ENCODE measurements around the gene HNRNPF. TPM values are rescaled to one million over a fixed set of nuclear protein-coding genes. Genes with fewer than 3 reads are reported as not detected.

Gene HNRNPF
- total and polyA plus RNA-seq, 2 of the 4 experiments (the other 2 are of a cell fraction) = 169 to 207 TPM

GRCh38 chr10:43403911-43404703, 4.9 kb downstream of the HNRNPF start (continued):
- TF ChIP-seq, protein P1, sequence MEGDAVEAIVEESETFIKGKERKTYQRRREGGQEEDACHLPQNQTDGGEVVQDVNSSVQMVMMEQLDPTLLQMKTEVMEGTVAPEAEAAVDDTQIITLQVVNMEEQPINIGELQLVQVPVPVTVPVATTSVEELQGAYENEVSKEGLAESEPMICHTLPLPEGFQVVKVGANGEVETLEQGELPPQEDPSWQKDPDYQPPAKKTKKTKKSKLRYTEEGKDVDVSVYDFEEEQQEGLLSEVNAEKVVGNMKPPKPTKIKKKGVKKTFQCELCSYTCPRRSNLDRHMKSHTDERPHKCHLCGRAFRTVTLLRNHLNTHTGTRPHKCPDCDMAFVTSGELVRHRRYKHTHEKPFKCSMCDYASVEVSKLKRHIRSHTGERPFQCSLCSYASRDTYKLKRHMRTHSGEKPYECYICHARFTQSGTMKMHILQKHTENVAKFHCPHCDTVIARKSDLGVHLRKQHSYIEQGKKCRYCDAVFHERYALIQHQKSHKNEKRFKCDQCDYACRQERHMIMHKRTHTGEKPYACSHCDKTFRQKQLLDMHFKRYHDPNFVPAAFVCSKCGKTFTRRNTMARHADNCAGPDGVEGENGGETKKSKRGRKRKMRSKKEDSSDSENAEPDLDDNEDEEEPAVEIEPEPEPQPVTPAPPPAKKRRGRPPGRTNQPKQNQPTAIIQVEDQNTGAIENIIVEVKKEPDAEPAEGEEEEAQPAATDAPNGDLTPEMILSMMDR (conservative IDR thresholded peaks at IDR 0.05; ENCODE audit: low read depth, low read length) = no peak

DNA sequence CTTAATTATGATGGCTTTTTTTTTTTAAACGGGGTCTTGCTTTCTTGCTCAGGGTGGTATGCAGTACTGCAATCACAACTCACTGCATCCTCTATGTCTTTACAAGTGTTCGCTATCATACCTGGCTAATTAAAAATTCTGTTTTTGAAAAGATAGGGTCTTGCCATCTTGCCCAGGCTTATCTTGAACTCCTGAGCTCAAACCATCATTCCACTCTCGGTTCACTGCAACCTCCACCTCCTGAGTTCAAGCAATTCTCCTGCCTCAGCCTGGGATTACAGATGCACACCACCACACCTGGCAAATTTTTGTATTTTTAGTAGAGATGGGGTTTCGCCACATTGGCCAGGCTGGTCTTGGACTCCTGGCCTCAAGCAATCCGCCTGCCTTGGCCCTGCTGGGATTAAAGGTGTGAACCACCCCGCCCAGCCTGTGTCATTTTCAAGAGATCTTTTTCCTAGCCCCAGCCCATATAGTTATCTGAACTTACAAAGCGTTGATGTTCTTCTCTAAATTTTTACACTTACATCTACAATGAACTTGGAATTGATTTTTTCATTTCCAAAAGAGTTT, 6.0 kb downstream of the HNRNPF start:
- H3K4ac ChIP-seq (ENCODE audit: low read depth, low read length) = no peak overlapping the region
- H3K23ac ChIP-seq (ENCODE audit: low read depth, low read length) = no peak overlapping the region
- no peak overlapping the region for H3K9ac ChIP-seq (ENCODE audit: low read depth, low read length)
- H4K5ac ChIP-seq (ENCODE audit: low read depth, low read length) = no peak overlapping the region
- no peak overlapping the region for H2AK9ac ChIP-seq (replicated peaks; ENCODE audit: low read depth, low read length, poor library complexity)
- peaks cover 10% of the 10 kb centered on the region for H3K9me1 ChIP-seq (ENCODE audit: insufficient read depth, low read length)
- TF ChIP-seq MAFK (IDR thresholded peaks at IDR 0.05; ENCODE audit: low read depth, low read length) (no peak), RFX5 (IDR thresholded peaks at IDR 0.05; ENCODE audit: low read depth, low read length) (no peak), CHD1 (IDR thresholded peaks at IDR 0.05; ENCODE audit: low read depth, low read length) (no peak), NFE2L2 (IDR thresholded peaks at IDR 0.05; ENCODE audit: low read depth, low read length) (no peak), FOS (IDR thresholded peaks at IDR 0.05; ENCODE audit: low read depth, low read length) (no peak), CEBPB (IDR thresholded peaks at IDR 0.05; ENCODE audit: low read depth, low read length) (no peak), SMC3 (IDR thresholded peaks at IDR 0.05; ENCODE audit: low read depth, low read length) (no peak)
- H3K4me1 ChIP-seq (ENCODE audit: control insufficient read depth, insufficient read depth, low read length) = peaks cover 14% of the 10 kb centered on the region
- H4K91ac ChIP-seq (ENCODE audit: insufficient read depth, low read depth, low read length) = no peak overlapping the region
- no peak overlapping the region for H2AK5ac ChIP-seq (ENCODE audit: low read depth, low read length)
- no peak overlapping the region for H2BK5ac ChIP-seq (ENCODE audit: low read depth, low read length, poor library complexity, severe bottlenecking)
- no CpG with 5 or more reads among the region's 7 CpGs for WGBS, 2 experiments (ENCODE audit: extremely low coverage in 2 of 2, insufficient read length in 1 of 2)
- H2AFZ ChIP-seq (replicated peaks; ENCODE audit: low read length, poor library complexity) = no peak overlapping the region
- peaks cover 2% of the 10 kb centered on the region; the same call in 1 of the 2 replicates for H3K36me3 ChIP-seq (ENCODE audit: control insufficient read depth, insufficient read depth, low read length)
- no peak overlapping the region for H3K18ac ChIP-seq (ENCODE audit: low read depth, low read length)
- DNase-seq (no peak), ATAC-seq (ENCODE audit: low read depth) (no peak)
- H4K20me1 ChIP-seq (ENCODE audit: insufficient read depth, low read length) = peaks cover 94% of the 10 kb centered on the region
- POLR2A ChIA-PET (ENCODE audit: unreplicated experiment) = no interaction called here
- no peak overlapping the region for H3K27ac ChIP-seq (ENCODE audit: insufficient read depth, low read length)
- no peak overlapping the region for H2BK20ac ChIP-seq (ENCODE audit: low read depth, low read length)
- H3K4me2 ChIP-seq (ENCODE audit: low read depth, low read length) = no peak overlapping the region
- in situ Hi-C loops (cut with MboI; ENCODE audit: low sequenced_read_pairs) = loop anchor here (5.0 to 25.0 kb wide), 2 partner anchors 49 to 1584 kb away; partner anchors contain the start of gene DEPP1
- peaks cover 4 to 18% of the 10 kb centered on the region in 2 experiments; a peak in 2 of 4 replicates for H3K79me1 ChIP-seq (ENCODE audit: low read depth in 1 of 2, low read length in 2 of 2)
- H2BK15ac ChIP-seq (ENCODE audit: low read depth, low read length) = no peak overlapping the region
- no TSS peak for BruUV-seq (replicated peaks)
- CTCF ChIA-PET = interaction anchor here (0.5 kb wide), 1 partner anchor 257 kb away, joined by 3 read pairs; no protein-coding TSS in a partner anchor
- H2BK120ac ChIP-seq (ENCODE audit: low read depth, low read length) = no peak overlapping the region
- H3K4me3 ChIP-seq (ENCODE audit: insufficient read depth, low read depth, low read length) = no peak overlapping the region
- H3K27me3 ChIP-seq (ENCODE audit: control insufficient read depth, insufficient read depth, low read length) = no peaks in the 10 kb centered on the region
- H3K9me3 ChIP-seq (ENCODE audit: control insufficient read depth, insufficient read depth, low read length) = no peaks in the 10 kb centered on the region
- dilution Hi-C loops (cut with HindIII; ENCODE audit: low sequenced_read_pairs, unreplicated experiment) = no loop called here
- H4K8ac ChIP-seq (ENCODE audit: low read depth in 2 of 2, low read length in 2 of 2) = no peak overlapping the region
- no peak overlapping the region for H3K14ac ChIP-seq (replicated peaks; ENCODE audit: low read depth, low read length)
- no peak overlapping the region for H3K56ac ChIP-seq (ENCODE audit: extremely low read depth, insufficient read depth, low read length)
- intact Hi-C loops (cut with micrococcal nuclease) = no loop called here
